HG03108 (cell line): ENCODE measurements around the gene SCAMP4.
"Not testable (repeated sequence)": the region's sequence is repeated elsewhere in the genome, so short reads cannot be mapped to it uniquely, and the experiment has no call there.

Experiments used
- ATAC-seq: cut with Tn5 transposase; IDR thresholded peaks from one replicate; pipeline ENCODE4 v1.9.1; 2021; ENCODE audit warnings: moderate library complexity; ENCODE audit not compliant: unreplicated experiment

Gene SCAMP4

DNA sequence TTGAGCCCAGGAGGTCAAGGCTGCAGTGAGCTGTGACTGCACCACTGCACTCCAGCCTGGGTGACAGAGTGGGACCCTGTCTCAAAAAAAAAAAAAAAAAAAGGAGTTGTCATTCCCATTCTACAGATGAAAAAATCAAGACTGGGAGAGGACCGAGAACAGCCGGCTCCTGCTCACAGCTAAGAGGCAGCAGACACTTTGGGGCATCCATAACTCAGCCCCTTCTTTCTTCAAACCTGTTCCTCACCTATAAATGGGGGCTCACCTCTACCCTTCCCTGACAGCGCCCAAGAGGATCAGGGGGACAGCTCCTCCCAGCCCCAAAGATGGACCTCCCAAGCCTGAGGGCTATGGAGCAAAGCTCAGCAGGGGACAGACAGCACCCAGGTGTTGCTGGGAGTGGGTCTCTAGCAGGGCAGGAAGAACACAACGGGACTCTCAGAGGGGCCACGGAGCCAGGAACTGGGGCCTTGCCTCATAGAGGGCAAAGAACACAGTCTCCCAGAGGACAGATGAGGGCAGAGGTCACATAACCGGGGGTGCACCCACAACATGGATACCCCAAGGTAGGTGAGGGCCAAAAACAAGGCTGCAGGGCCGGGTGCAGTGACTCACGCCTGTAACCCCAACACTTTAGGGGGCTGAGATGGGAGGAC is 38.4 kb upstream of the SCAMP4 start:
- no peak for ATAC-seq

- ATAC-seq, result no peak
Observed at GRCh38 chr19:1867349-1867724, 37.9 kb upstream of the SCAMP4 start.

- ATAC-seq, result no peak
Observed at GRCh38 chr19:1868971-1869370, 36.2 kb upstream of the SCAMP4 start.

- ATAC-seq, result no peak
Observed at GRCh38 chr19:1871140-1871597, 34.0 kb upstream of the SCAMP4 start.

GRCh38 chr19:1871630-1872029 is 33.6 kb upstream of the SCAMP4 start:
- ATAC-seq, result no peak

DNA sequence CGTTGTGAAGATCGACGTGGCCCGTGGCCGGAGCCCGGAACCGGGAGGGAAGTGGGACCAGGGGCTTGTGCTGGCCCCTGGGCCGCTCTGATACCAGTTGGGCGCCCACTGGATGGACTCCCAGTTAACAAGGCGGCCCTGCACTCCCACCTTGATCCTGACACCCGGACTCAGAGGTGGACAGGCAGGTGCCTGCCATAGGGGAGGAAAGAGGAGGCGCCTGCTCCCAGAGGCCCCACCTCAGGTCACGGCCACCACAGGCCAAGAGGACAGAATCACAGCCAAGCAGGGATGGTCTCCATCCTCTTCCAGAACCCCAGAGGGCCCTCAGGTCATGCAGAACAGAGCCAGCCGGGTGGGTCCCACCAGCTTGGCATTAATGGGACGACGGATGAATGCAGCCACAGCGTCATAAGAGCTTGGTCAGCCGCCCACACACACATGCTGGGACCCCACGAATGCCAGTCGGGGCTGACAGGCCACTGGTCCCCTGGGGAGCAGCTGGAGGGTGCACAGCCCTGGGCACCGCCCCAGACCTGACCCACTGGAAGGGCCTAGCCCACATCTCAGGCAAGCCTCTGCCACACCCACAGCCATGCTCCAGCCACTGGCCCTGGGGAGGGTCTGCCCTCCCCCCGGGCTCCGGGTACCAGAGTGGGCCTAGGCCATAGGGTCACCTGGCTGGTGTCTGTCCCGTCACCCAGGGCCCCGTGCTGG is 32.2 kb upstream of the SCAMP4 start:
- ATAC-seq, result no peak

- ATAC-seq, result no peak
Observed at GRCh38 chr19:1873524-1874473, 31.4 kb upstream of the SCAMP4 start.

DNA sequence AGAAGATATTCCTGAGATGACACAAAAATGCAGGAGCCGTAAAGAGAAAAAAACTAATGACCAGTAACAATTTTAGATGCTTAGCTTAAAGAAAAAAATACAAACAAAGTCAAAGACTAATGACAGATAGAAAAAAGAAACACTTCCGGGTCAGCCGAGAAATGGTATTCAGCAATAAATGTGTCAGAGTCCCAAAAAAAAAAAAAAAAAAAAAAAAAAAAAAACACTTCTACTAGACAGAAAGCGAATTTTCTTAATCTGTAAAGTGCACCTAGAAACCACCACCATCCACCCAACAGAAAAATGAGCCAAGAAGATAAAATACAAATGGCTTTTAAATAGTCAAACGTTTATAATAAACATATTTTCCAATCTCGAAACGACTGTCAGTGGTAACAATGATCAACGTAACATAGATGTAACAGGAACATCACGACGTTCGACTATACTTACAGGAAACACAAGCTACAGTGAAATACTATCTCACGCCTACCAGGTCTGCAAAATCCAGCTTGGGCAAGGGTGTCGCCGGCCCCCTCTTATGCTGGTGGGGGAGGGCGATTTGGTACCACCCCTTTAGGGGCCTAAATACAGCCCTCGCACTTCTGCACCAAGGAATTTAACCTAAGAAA is 30.5 kb upstream of the SCAMP4 start:
- no peak for ATAC-seq

DNA sequence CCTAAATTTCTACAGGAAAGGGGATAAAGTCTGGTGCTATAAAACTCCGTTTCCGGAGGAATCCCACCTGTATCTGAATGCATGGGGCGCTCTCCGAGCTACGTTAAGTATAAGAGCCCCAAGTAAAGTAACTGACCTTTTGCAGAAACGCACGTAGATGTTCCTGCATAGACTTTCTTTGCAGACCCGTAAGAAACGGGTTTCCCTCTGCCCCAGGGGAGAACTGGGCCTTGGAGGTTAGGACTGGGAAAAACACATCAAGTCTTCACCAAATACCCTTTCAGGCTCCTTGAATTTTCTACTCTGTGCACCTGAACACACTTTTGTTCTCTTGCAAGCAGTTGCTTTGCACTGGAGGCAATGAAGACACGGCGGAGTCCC is 29.9 kb upstream of the SCAMP4 start:
- ATAC-seq, result not testable (repeated sequence)

DNA sequence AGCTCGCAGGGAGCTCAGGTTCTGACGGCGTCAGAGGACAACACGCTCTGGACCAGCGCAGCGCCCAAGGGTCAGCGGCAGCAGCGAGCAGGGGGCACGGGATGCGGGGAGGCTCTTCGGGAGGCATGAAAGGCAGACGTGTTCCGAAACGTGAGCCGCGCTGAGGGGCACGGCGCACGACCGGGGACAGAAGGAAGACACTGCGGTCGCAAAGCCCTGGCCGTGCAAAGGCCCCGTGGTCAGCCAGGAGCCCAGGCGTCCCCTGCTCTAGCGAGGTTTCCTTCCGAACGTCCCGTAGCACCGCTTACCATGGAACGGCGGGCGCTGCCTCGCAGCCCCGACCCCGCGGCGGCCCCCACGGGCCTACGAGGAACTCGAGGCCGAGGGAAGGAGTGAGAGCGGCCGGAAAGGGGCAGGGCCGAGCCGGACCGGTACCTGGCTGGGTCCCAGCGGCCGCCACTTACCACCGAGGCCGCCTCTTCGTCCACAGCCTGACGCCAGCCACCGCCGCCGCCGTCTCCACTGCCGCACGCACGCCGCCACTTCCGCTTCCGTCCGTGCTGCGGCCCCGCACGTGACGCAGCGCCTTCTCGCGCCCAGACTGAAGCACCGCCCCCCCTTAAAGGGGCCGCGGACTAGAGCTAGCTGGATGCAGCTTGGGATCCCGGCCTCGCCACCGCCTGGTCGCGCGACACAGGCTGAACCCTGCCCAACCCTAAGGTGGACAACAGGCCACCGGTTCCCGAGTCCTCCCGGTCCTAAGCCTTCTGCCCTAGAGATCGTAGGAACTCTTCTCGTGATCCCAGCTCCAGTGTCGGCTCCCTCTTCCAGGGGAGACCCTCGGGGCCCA is 29.3 kb upstream of the SCAMP4 start:
- peak; percentile 82 for ATAC-seq

DNA sequence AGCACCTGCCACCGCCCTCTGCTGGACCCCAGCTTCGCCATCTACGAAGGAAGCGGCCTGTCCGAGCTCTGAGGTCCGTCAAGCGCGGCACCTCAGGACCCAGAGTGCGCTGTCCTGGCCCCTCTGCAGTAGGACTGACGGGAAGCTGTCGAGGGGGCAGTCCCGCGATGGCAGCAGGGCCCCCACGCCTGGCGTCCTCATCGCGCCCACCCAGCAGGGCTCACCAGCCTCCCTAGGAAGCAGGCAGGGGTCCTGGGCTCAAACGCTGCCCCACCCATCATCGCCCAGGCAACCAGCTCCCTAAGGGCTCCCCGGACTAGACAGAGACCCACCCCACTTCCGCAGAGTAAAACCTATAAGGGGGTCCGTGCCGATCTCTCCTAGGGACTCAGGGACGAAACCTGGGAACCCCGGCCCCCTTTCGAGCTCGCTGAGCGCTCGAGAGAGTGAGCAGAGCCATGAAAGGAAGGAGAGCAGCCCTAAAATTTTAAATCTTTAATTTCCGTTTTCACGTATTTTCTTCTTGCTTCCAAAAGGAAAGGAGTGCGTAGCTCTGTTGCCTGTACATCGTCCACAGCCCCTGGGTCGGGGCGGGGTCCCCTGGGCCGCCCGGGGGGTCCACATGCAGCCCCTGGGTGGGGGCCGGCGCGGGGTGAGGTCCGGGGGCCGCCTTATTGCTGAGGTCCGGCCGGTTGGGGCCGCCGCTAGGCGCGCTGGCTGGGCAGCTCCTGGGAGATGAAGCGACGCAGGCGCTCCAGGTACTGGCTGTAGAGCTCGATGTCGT is 28.5 kb upstream of the SCAMP4 start:
- ATAC-seq, result peak; percentile 17

DNA sequence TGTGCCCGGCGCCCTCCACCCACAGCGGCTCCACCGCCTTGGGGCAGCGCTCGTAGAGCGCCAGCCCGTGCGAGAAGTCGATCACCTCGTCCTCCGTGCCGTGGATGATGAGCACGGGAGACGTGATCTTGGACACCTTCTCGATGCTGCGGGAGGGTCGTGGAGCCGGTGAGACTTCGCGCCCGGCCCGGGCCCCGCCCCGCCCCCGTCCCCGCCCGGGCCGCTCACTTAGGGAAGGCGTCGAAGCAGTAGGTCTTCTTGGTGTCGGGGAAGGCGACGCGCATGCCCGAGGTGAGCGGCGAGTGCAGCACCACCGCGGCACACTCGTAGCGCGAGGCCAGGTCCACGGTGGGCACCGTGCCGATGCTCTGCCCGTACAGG is 27.9 kb upstream of the SCAMP4 start:
- ATAC-seq, result not testable (repeated sequence)

GRCh38 chr19:1878583-1878982 is 26.6 kb upstream of the SCAMP4 start:
- ATAC-seq, result not testable (repeated sequence)

DNA sequence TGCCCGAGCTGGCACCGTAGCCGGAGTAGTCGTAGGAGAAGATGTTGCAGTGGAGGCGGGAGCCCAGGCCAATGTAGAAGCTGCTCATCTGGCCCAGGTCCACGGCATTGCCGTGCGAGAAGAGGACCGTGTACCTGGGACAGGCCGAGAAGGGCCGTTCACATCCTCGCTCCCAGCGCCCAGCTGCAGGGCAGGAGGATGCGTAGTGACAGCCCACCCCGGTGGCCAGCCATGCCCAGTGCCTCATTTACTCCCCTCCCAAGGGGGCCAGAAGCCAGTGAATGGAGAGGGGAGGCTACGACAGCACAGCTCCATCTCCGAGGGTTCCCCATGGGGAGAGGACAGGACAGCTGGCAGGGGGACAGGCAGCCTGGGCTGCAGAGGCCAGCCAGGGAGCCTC is 25.2 kb upstream of the SCAMP4 start:
- not testable (repeated sequence) for ATAC-seq

DNA sequence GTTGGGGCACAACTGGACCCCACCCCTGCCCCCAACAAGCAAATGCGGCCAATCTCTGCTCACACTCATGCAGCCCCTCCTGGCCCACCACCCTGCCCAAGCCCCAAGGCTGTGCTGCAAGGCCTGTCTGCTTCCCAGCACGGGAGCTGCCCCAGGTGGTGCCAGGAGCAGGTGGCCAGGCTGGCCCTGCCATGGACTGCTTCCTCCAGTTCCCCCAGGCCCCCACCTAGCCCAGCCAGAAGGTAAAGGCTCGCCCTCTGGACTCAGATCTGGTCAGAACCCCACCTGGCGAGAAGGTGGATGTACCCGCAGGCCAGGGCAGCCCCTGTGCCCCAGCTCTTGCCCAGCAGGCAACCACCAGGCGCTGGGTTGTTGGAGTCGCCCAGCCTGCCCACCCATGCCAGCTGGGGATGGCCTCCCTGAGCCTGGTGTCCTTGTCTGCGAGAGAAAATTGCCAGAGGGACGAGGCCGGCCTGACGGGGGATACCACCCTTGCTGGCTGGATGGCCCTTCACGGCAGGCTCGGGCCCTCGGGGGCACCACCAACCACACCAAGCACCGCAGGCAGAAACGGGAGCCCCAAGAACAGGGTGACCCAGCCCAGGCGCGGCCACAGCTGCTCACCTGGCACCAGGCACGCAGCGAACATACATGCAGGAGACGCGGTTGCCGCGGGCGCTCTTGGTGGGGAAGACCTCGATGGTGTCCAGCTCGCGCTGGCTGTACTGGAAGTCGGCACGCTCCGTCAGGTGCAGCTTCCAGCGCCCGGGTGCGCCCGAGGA is 24.4 kb upstream of the SCAMP4 start:
- no peak for ATAC-seq

DNA sequence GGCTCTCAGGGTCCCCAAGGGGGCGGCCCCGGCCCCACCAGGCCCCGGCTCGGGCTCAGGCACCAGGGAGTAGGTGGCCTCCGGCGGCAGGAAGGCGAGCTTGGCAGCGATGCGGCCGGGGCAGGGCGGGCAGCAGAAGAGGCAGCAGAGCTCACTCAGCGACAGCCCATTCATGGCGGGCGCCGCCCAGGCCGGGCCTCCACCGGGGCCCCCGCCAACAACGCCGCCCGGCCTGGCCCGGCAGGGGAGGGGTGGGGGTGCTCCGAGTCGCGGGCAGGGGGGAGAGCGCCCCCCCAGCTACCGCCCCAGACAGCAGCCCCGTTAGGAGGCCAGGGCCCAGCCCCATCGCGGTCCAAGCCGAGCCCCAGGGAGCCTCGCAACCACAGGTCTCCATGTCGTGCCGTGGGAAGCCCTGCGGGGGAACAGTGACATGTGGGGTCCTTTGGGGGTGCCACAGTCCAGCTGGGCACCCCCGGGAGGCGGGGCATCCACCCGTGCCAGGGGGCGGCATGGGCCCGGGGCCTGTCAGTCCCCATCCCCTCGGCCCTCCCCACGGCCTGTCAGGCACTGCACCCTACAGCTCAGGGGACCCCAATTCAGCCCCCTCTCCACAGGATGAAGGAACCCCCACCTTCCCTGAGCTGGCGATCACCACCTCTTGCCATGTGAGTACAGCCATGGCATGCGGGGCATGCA is 23.7 kb upstream of the SCAMP4 start:
- ATAC-seq, result not testable (repeated sequence)

GRCh38 chr19:1882089-1882785 is 23.0 kb upstream of the SCAMP4 start:
- no peak for ATAC-seq
